ENCODE measurements around the gene AP3D1.

- TF ChIP-seq CTCF (IDR thresholded peaks at IDR 0.05): peak; percentile 51 to 79 (median 73)
- TF ChIP-seq POLR2A (IDR thresholded peaks at IDR 0.05): peak; percentile 44
- peak; percentile 90 to 92 (median 90) for TF ChIP-seq POLR2AphosphoS5 (IDR thresholded peaks at IDR 0.05)
Measured at GRCh38 chr19:2096034-2096479, 55.3 kb downstream of the AP3D1 start, which contains the start of gene MOB3A.
